K562 (cell line): ENCODE results near the gene SLC1A1. TPM values are rescaled to one million over a fixed set of nuclear protein-coding genes. Genes with fewer than 3 reads are reported as not detected.

ENCODE experiments used
- ATAC-seq: fragments of 200-7000 bp; cut with Tn5 transposase; 3 replicates; pipeline ENCODE4 v1.9.1; 2020; ENCODE audit warnings: moderate library complexity
- BruUV-seq: library from RNA; stranded (reverse); fragments of 400-500 nt; replicated peaks from 2 replicates; lab custom pipeline; 2021; lab: Mats Ljungman, UMichigan
- CTCF ChIA-PET: fragments of 300-600 bp; formaldehyde crosslinking; extraction: SDS; loops from one replicate; lab custom pipeline; 2021; ENCODE audit warnings: low intra/inter-chr PET ratio; lab: Yijun Ruan, JAX
- POLR2A ChIA-PET: fragments of 300-600, 350-650 bp; sonication (Branson Sonifier 250); formaldehyde crosslinking; extraction: SDS; loops from one replicate; lab custom pipeline; 2021; ENCODE audit warnings: antibody characterized with exemption, inconsistent platforms; lab: Yijun Ruan, JAX
- DNase-seq, 4 experiments: peaks; one replicate each; pipeline versions ENCODE4 v3.0.0 to v3.0.0-alpha.2; 2011 to 2018; ENCODE audit warnings: low spot score in 3 of 4, mixed read lengths in 3 of 4; ENCODE audit errors: extremely low read depth in 1 of 4
- FAIRE-seq: peaks from 2 replicates; lab custom pipeline; 2011; peaks lifted over from hg19 to GRCh38; lab: Jason Lieb, UNC
- H2AFZ ChIP-seq: 2 replicates; pipeline ENCODE4 v1.6.0; 2011; ENCODE audit warnings: low read depth, low read length, control low read depth, inconsistent platforms
- H3K27ac ChIP-seq: fragments of 200-600 bp; 3 replicates; pipeline ENCODE4 v1.8.0; 2011; ENCODE audit warnings: low read depth, mild to moderate bottlenecking, control low read depth, inconsistent platforms, low read length, moderate library complexity, mixed read lengths; ENCODE audit errors: extremely low read depth
- H3K27me3 ChIP-seq, 2 experiments: fragments of 300-600 bp in 1 of 2; 2 replicates in 1 of 2; 3 replicates in 1 of 2; pipeline versions ENCODE4 v1.6.0 to v1.8.0; 2011; ENCODE audit warnings: inconsistent platforms in 2 of 2, low read length in 2 of 2, mild to moderate bottlenecking in 1 of 2, mixed read lengths in 1 of 2, moderate library complexity in 1 of 2; ENCODE audit not compliant: control insufficient read depth in 2 of 2, insufficient read depth in 2 of 2
- H3K36me3 ChIP-seq: fragments of 300-600 bp; 3 replicates; pipeline ENCODE4 v1.8.0; 2011; ENCODE audit warnings: mild to moderate bottlenecking, low read length, inconsistent platforms; ENCODE audit not compliant: control insufficient read depth, insufficient read depth
- H3K4me1 ChIP-seq, 2 experiments: fragments of 200-600 bp in 1 of 2; replicated peaks in 1 of 2; 2 replicates in 1 of 2; 3 replicates in 1 of 2; pipeline versions ENCODE4 v1.5.1 to v1.8.0; 2011; ENCODE audit warnings: inconsistent platforms in 2 of 2, low read length in 2 of 2, mild to moderate bottlenecking in 1 of 2, mixed read lengths in 1 of 2, moderate library complexity in 1 of 2; ENCODE audit not compliant: control insufficient read depth in 2 of 2, insufficient read depth in 2 of 2
- H3K4me2 ChIP-seq: 2 replicates; pipeline ENCODE4 v1.6.1; 2011; ENCODE audit warnings: low read length, control low read depth, inconsistent platforms, mixed read lengths; ENCODE audit not compliant: insufficient read depth
- H3K4me3 ChIP-seq: fragments of 200-600 bp; sonication (generic), shearing (Covaris generic); 2 replicates; pipeline ENCODE4 v1.5.1; 2016; ENCODE audit warnings: control low read depth, inconsistent platforms
- H3K79me2 ChIP-seq: fragments of 200-600 bp; 3 replicates; pipeline ENCODE4 v1.8.0; 2011; ENCODE audit warnings: low read length, inconsistent platforms; ENCODE audit not compliant: control insufficient read depth, insufficient read depth
- H3K9ac ChIP-seq, 2 experiments: 2 replicates each; pipeline versions ENCODE4 v1.6.0 to v1.6.1; 2011; ENCODE audit warnings: low read depth in 2 of 2, low read length in 2 of 2, control low read depth in 1 of 2, inconsistent platforms in 1 of 2, mild to moderate bottlenecking in 1 of 2, mixed read lengths in 1 of 2; ENCODE audit not compliant: insufficient read depth in 1 of 2
- H3K9me1 ChIP-seq: one replicate; pipeline ENCODE4 v1.6.0; 2011; ENCODE audit warnings: inconsistent platforms, mild to moderate bottlenecking, low read length, moderate library complexity; ENCODE audit not compliant: control insufficient read depth, insufficient read depth
- H3K9me3 ChIP-seq: replicated peaks from 2 replicates; pipeline ENCODE4 v1.5.1; 2011; ENCODE audit warnings: low read depth, low read length, inconsistent platforms; ENCODE audit not compliant: control insufficient read depth, insufficient read depth
- H4K20me1 ChIP-seq: replicated peaks from 2 replicates; pipeline ENCODE4 v1.6.1; 2011; ENCODE audit warnings: low read length, inconsistent platforms, mixed read lengths; ENCODE audit not compliant: control insufficient read depth, insufficient read depth
- E2F8 ChIP-seq: fragments of 450-650 bp; IDR thresholded peaks from 2 replicates; pipeline ENCODE4 v1.7.1; 2018; ENCODE audit warnings: mild to moderate bottlenecking, low read depth; ENCODE audit not compliant: partially characterized antibody
- WGBS: fragments of 100-300 bp; shearing (Covaris generic); methylation state at CpG from one replicate; pipeline ENCODE4 v1.1.6; 2016; ENCODE audit warnings: low coverage, mixed read lengths; ENCODE audit not compliant: insufficient coverage; ENCODE audit errors: missing lambda C conversion rate; 5-methylcytosine and 5-hydroxymethylcytosine counted together
- in situ Hi-C: fragments of 300-500 bp; cut with MboI; formaldehyde crosslinking; loops from 4 replicates; pipeline ENCODE4 v1.15.0; 2018; ENCODE audit warnings: inconsistent platforms, mixed read lengths
- intact Hi-C: fragments of 100-400 bp; cut with micrococcal nuclease; formaldehyde crosslinking; loops from 2 replicates; pipeline ENCODE4 v1.14.2; 2022
- polyA plus RNA-seq, 8 experiments: library from polyadenylated mRNA; depleted of rRNA in 4 of 8; stranded (reverse) in 5 of 8; unstranded in 3 of 8; fragments of >200 nt; fragmentation: Nextera tagmentation in 2 of 8; fragmentation: Illumina TruSeq in 1 of 8; extraction: Ambion mirVana in 2 of 8; extraction: Trizol in 1 of 8; gene quantifications; 2 replicates each; pipeline versions ENCODE4 v1.2.1 to v1.2.3, GENCODE V29; 2011 to 2014; ENCODE audit warnings: inconsistent platforms in 1 of 8, missing spikeins in 1 of 8
- total RNA-seq, 7 experiments: library from RNA; depleted of rRNA in 6 of 7; stranded (reverse); fragments of >200 nt in 6 of 7; fragmentation: Illumina TruSeq in 2 of 7; extraction: Trizol in 2 of 7; gene quantifications; 2 replicates each; pipeline versions ENCODE4 v1.2.1 to v1.2.3, GENCODE V29; 2011 to 2021; ENCODE audit warnings: low replicate concordance in 1 of 7

SLC1A1 gene
- total and polyA plus RNA-seq, 9 of the 15 experiments (the other 6 are each of a cell fraction or from before 2014, with no cell fraction given), result 0.11 to 0.16 TPM; not detected in 7

GRCh38 chr9:4514252-4515128 lies 24.2 kb downstream of the SLC1A1 start:
- no peaks in the 10 kb centered on the region for H3K79me2 ChIP-seq
- H3K4me3 ChIP-seq, result no peak overlapping the region
- H3K4me1 ChIP-seq, result peaks cover 0 to 4% of the 10 kb centered on the region in 2 experiments; a peak in 1 of 5 replicates
- ChIA-PET POLR2A (no interaction called here), CTCF (no interaction called here)
- in situ Hi-C loops (no loop called here), intact Hi-C loops (no loop called here)
- 23% methylated on average over 8 of the region's 8 CpGs for WGBS
- no peak overlapping the region for H3K4me2 ChIP-seq
- FAIRE-seq (no peak), DNase-seq (no peak), ATAC-seq (no peak)
- no peak overlapping the region for H3K9ac ChIP-seq
- H2AFZ ChIP-seq, result no peak overlapping the region
- BruUV-seq, result no TSS peak
- no peak for TF ChIP-seq E2F8
- H4K20me1 ChIP-seq, result no peaks in the 10 kb centered on the region
- H3K27ac ChIP-seq, result no peak overlapping the region
- H3K27me3 ChIP-seq, result no peaks in the 10 kb centered on the region
- no peaks in the 10 kb centered on the region for H3K36me3 ChIP-seq
- no peaks in the 10 kb centered on the region for H3K9me1 ChIP-seq
- H3K9me3 ChIP-seq, result no peaks in the 10 kb centered on the region
